ENCODE results near the gene SPAAR. TPM values are rescaled to one million over a fixed set of nuclear protein-coding genes. Genes with fewer than 3 reads are reported as not detected.

The SPAAR gene
- total RNA-seq, 4 donors from 2014 or later, result 0.29 to 11.7 (median 2.3) TPM

GRCh38 chr9:35915681-35916294, 6.5 kb downstream of the SPAAR start:
- no peak for DNase-seq
- no peaks in the 10 kb centered on the region for H3K27me3 ChIP-seq
- no peaks in the 10 kb centered on the region for H3K36me3 ChIP-seq
- peak overlapping the region; percentile 39 to 77 for H3K27ac ChIP-seq
- peaks cover under 1 to 13% of the 10 kb centered on the region in 2 donors for H3K4me1 ChIP-seq
- no peak overlapping the region for H3K4me3 ChIP-seq
- no peaks in the 10 kb centered on the region for H3K9me3 ChIP-seq
- TF ChIP-seq POLR2A (IDR thresholded peaks at IDR 0.05) (no peak), CTCF (IDR thresholded peaks at IDR 0.05) (no peak)
- intact Hi-C loops (cut with DNase I; ENCODE audit: low total_unique reads), result no loop called here

- no peak for DNase-seq
- no peak for TF ChIP-seq POLR2A (IDR thresholded peaks at IDR 0.05)
- TF ChIP-seq CTCF (IDR thresholded peaks at IDR 0.05), result no peak
- Histone ChIP-seq H3K27me3 (no peaks in the 10 kb centered on the region), H3K36me3 (no peaks in the 10 kb centered on the region), H3K4me3 (no peak overlapping the region), H3K27ac (peak overlapping the region; percentile 42 to 77), H3K9me3 (no peaks in the 10 kb centered on the region), H3K4me1 (peaks cover 0 to 13% of the 10 kb centered on the region in 2 donors)
- intact Hi-C loops (cut with DNase I; ENCODE audit: low total_unique reads), result no loop called here
Observed at GRCh38 chr9:35917261-35917660, 8.0 kb downstream of the SPAAR start.

DNA sequence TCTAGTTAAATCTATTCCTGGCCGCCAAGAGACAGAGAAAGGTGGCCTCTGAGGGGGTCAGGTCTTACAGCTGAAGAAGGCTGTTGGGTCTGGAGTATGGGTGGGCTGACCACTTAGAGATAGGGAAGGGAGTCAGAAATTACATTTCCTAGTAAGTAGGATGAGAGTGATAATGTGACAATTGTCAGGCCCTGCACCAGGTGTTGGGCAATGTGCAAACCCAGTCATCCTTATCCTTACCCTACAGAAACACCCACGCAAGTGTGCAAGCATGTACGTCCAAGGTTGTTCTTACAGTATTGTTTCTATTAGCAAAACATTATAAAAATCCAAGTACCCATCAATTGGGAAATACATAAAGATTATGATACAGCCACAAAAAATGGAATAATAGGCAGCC, 9.5 kb downstream of the SPAAR start:
- intact Hi-C loops (cut with DNase I; ENCODE audit: low total_unique reads), result no loop called here
- H3K27ac ChIP-seq, result peak overlapping the region; percentile 60 to 77
- no peaks in the 10 kb centered on the region for H3K9me3 ChIP-seq
- no peaks in the 10 kb centered on the region for H3K27me3 ChIP-seq
- H3K4me3 ChIP-seq, result no peak overlapping the region
- H3K4me1 ChIP-seq, result peaks cover 0 to 15% of the 10 kb centered on the region in 2 donors
- no peaks in the 10 kb centered on the region for H3K36me3 ChIP-seq
- no peak for TF ChIP-seq CTCF (IDR thresholded peaks at IDR 0.05)
- no peak for TF ChIP-seq POLR2A (IDR thresholded peaks at IDR 0.05)
- DNase-seq, result no peak

- Histone ChIP-seq H3K4me1 (peaks cover 0 to 15% of the 10 kb centered on the region in 2 donors), H3K27ac (peak overlapping the region; percentile 60 to 77), H3K36me3 (no peaks in the 10 kb centered on the region), H3K9me3 (no peaks in the 10 kb centered on the region), H3K4me3 (no peak overlapping the region), H3K27me3 (no peaks in the 10 kb centered on the region)
- no peak for DNase-seq
- TF ChIP-seq CTCF (IDR thresholded peaks at IDR 0.05), result no peak
- no peak for TF ChIP-seq POLR2A (IDR thresholded peaks at IDR 0.05)
- intact Hi-C loops (cut with DNase I; ENCODE audit: low total_unique reads), result no loop called here
Observed at GRCh38 chr9:35919212-35920008, 10.1 kb downstream of the SPAAR start.

- peaks cover 0 to 19% of the 10 kb centered on the region in 2 donors for H3K4me1 ChIP-seq
Observed at GRCh38 chr9:35920051-35920620, 10.8 kb downstream of the SPAAR start.

More at GRCh38 chr9:35920051-35920620, 10.8 kb downstream of the SPAAR start:
- Histone ChIP-seq H3K9me3 (no peaks in the 10 kb centered on the region), H3K27ac (peak overlapping the region; percentile 60 to 77), H3K4me3 (no peak overlapping the region), H3K27me3 (no peaks in the 10 kb centered on the region), H3K36me3 (no peaks in the 10 kb centered on the region)
- peak in 1 of 2 donors; percentile 71 for DNase-seq
- intact Hi-C loops (cut with DNase I; ENCODE audit: low total_unique reads), result no loop called here
- no peak for TF ChIP-seq POLR2A (IDR thresholded peaks at IDR 0.05)
- no peak for TF ChIP-seq CTCF (IDR thresholded peaks at IDR 0.05)
